Measurements from ENCODE around the gene ADCY2.

- TF ChIP-seq CTCF (IDR thresholded peaks at IDR 0.05): no peak
- TF ChIP-seq POLR2A (IDR thresholded peaks at IDR 0.05; ENCODE audit: low read depth): no peak
- TF ChIP-seq POLR2AphosphoS5 (IDR thresholded peaks at IDR 0.05): no peak
- TF ChIP-seq EP300 (IDR thresholded peaks at IDR 0.05): no peak
These were observed 417.1 kb downstream of the ADCY2 start for GRCh38 chr5:7813007-7813406.
